ENCODE data around the gene PEBP1. TPM values are rescaled to one million over a fixed set of nuclear protein-coding genes. Genes with fewer than 3 reads are reported as not detected.

PEBP1 gene
- total and polyA plus RNA-seq, 2 of the 4 experiments (the other 2 are of a cell fraction): 129 to 161 TPM

DNA sequence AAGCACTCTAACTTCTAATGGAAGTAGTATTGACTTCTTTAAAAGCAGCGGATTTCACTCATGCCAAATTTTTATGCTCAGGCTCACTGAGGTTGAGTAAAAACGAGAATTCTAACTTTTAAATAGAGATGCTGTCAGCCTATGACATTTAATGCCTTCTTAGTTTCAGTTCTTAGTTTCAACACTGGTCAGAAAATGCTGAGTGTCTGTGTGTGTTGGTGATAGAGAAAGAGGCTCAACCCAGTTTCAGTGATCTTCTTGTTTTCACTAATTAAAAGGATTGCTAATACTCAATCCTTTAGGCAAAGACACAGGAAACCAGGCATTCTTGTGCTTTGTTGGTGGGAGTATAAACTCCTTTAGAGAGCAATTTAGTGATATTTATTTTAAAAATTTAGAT lies 31.0 kb downstream of the PEBP1 start:
- Histone ChIP-seq H3K4me1 (ENCODE audit: control insufficient read depth, insufficient read depth, low read length) (no peaks in the 10 kb centered on the region), H3K4me3 (ENCODE audit: insufficient read depth, low read depth, low read length) (no peak overlapping the region), H3K56ac (ENCODE audit: extremely low read depth, insufficient read depth, low read length) (no peak overlapping the region), H4K5ac (ENCODE audit: low read depth, low read length) (no peak overlapping the region), H2BK15ac (ENCODE audit: low read depth, low read length) (no peak overlapping the region), H2BK20ac (ENCODE audit: low read depth, low read length) (no peak overlapping the region), H3K4ac (ENCODE audit: low read depth, low read length) (no peak overlapping the region), H3K14ac (replicated peaks; ENCODE audit: low read depth, low read length) (no peak overlapping the region), H3K79me1 (ENCODE audit: low read depth in 1 of 2, low read length in 2 of 2) (no peaks in the 10 kb centered on the region), H3K9ac (ENCODE audit: low read depth, low read length) (no peak overlapping the region), H2BK5ac (ENCODE audit: low read depth, low read length, poor library complexity, severe bottlenecking) (no peak overlapping the region), H4K91ac (ENCODE audit: insufficient read depth, low read depth, low read length) (no peak overlapping the region), H3K18ac (ENCODE audit: low read depth, low read length) (no peak overlapping the region), H3K9me3 (ENCODE audit: control insufficient read depth, insufficient read depth, low read length) (no peaks in the 10 kb centered on the region), H3K27me3 (ENCODE audit: control insufficient read depth, insufficient read depth, low read length) (no peaks in the 10 kb centered on the region), H2AK5ac (ENCODE audit: low read depth, low read length) (no peak overlapping the region), H3K27ac (ENCODE audit: insufficient read depth, low read length) (no peak overlapping the region), H4K8ac (ENCODE audit: low read depth in 2 of 2, low read length in 2 of 2) (no peak overlapping the region), H4K20me1 (ENCODE audit: insufficient read depth, low read length) (no peaks in the 10 kb centered on the region; the same call in 1 of the 2 replicates), H3K9me1 (ENCODE audit: insufficient read depth, low read length) (no peaks in the 10 kb centered on the region), H3K23ac (ENCODE audit: low read depth, low read length) (no peak overlapping the region), H2BK120ac (ENCODE audit: low read depth, low read length) (no peak overlapping the region), H3K4me2 (ENCODE audit: low read depth, low read length) (no peak overlapping the region), H3K36me3 (ENCODE audit: control insufficient read depth, insufficient read depth, low read length) (peaks cover 24% of the 10 kb centered on the region), H2AFZ (replicated peaks; ENCODE audit: low read length, poor library complexity) (no peak overlapping the region), H2AK9ac (replicated peaks; ENCODE audit: low read depth, low read length, poor library complexity) (no peak overlapping the region)
- TF ChIP-seq MAZ (IDR thresholded peaks at IDR 0.05; ENCODE audit: borderline replicate concordance, low read depth, low read length): no peak
- DNase-seq: no peak
- POLR2A ChIA-PET (ENCODE audit: unreplicated experiment): no interaction called here
- no TSS peak for BruUV-seq (replicated peaks)
- dilution Hi-C loops (cut with HindIII; ENCODE audit: low sequenced_read_pairs, unreplicated experiment): no loop called here
- intact Hi-C loops (cut with micrococcal nuclease): no loop called here
- in situ Hi-C loops (cut with MboI; ENCODE audit: low sequenced_read_pairs): no loop called here
- WGBS, 2 experiments (ENCODE audit: extremely low coverage in 2 of 2, insufficient read length in 1 of 2): 100% methylated on average over 1 of the region's 2 CpGs; no CpG with 5 or more reads in 1 of the 2 experiments
- no peak for ATAC-seq (ENCODE audit: low read depth)
- CTCF ChIA-PET: interaction anchor here (0.6 to 2.8 kb wide), 5 partner anchors 15 to 211 kb away, joined by 3 to 13 read pairs (median 5); partner anchors contain the start of gene SUDS3

All from IMR-90 (cell line).